PFSK-1 (cell line): ENCODE results near the gene SUGP2.

Experiments
- FOXP2 ChIP-seq: optimal IDR thresholded peaks from 2 replicates; pipeline ENCODE3; 2011; ENCODE audit warnings: borderline replicate concordance, control low read depth, inconsistent platforms; ENCODE audit not compliant: insufficient read depth; ENCODE audit errors: extremely low read length, extremely low read depth
- POLR2AphosphoS5 ChIP-seq: IDR thresholded peaks from 2 replicates; pipeline ENCODE4 v1.6.1; 2012; ENCODE audit warnings: low read depth, mild to moderate bottlenecking, control low read depth, low read length, moderate library complexity
- REST ChIP-seq, 2 experiments: IDR thresholded peaks; 2 replicates each; pipeline versions ENCODE4 v1.6.1 to v1.8.0; 2011 to 2012; ENCODE audit warnings: low read depth in 2 of 2, low read length in 2 of 2, control low read depth in 1 of 2, inconsistent platforms in 1 of 2, mild to moderate bottlenecking in 1 of 2, moderate library complexity in 1 of 2; ENCODE audit not compliant: insufficient read depth in 1 of 2
- SIN3A ChIP-seq: IDR thresholded peaks from 2 replicates; pipeline ENCODE4 v1.6.1; 2012; ENCODE audit warnings: mild to moderate bottlenecking, low read length, moderate library complexity, borderline replicate concordance; ENCODE audit not compliant: insufficient read depth
- TAF1 ChIP-seq: IDR thresholded peaks from 2 replicates; pipeline ENCODE4 v1.6.1; 2012; ENCODE audit warnings: low read length, control low read depth, borderline replicate concordance; ENCODE audit not compliant: insufficient read depth

- TF ChIP-seq REST (IDR thresholded peaks at IDR 0.05; ENCODE audit: insufficient read depth in 1 of 2, low read depth in 2 of 2, low read length in 2 of 2): no peak
- TF ChIP-seq SIN3A: no peak
- no peak for TF ChIP-seq TAF1
- TF ChIP-seq POLR2AphosphoS5: peak; percentile 40
- no peak for TF ChIP-seq FOXP2
Measured at GRCh38 chr19:18990128-18990708, 43.1 kb downstream of the SUGP2 start.
